Measurements from ENCODE around the gene AMER3. TPM values are rescaled to one million over a fixed set of nuclear protein-coding genes. Genes with fewer than 3 reads are reported as not detected.
A peak's percentile ranks its signal among the peaks of the same experiment; 100 is the strongest.

AMER3 gene
- total and polyA plus RNA-seq, 10 of the 15 experiments (the other 5 are each of a cell fraction or from before 2014, with no cell fraction given): not detected

DNA sequence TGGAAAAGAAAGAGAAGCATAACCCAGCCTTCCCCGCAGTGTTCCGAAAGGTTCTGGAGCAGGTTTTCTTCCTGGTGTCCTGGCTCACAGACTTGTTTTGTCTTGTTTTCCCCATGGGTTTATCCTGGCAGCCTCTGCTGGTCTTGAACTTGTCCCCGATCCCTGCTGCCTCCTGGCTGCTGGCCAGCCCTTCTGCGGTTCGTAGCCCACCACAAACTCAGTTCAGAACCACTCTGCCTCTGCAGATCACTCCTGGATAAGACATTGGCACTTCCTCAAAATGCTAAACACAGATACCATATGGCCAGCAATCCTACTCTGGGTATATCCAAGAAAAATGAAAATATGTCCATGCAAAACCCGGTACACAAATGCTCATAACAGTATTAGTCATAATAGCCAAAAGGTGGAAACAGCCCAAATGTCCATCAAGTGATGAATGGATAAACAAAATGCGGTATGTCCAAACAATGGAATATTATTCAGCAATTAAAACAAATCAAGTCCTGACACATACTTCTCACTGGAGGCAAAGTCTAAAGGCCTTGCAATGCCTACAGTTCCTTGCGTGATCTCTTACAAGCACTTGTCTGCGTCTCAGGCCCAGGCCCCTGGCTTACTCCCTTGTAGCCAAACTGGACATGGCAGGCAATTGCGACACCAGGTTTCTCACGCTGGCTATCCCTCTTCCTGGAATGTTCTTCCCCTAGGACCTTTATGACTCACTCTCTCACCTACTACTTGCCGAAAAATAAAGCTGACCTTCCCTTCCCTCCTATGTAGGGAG lies 53.3 kb downstream of the AMER3 start:
- Histone ChIP-seq H4K20me1 (ENCODE audit: control insufficient read depth, insufficient read depth) (no peaks in the 10 kb centered on the region), H2AFZ (ENCODE audit: control insufficient read depth, low read depth, low read length) (no peak overlapping the region), H3K27ac (ENCODE audit: control insufficient read depth, insufficient read depth) (no peak overlapping the region), H3K9ac (ENCODE audit: control insufficient read depth, insufficient read depth, low read length) (no peak overlapping the region), H3K4me2 (ENCODE audit: control insufficient read depth, insufficient read depth) (no peak overlapping the region), H3K4me3 (no peak overlapping the region), H3K36me3 (ENCODE audit: control insufficient read depth in 2 of 2, insufficient read depth in 2 of 2, low read length in 1 of 2) (no peaks in the 10 kb centered on the region), H3K4me1 (ENCODE audit: control insufficient read depth, insufficient read depth, low read length) (no peaks in the 10 kb centered on the region), H3K9me3 (replicated peaks; ENCODE audit: control insufficient read depth, insufficient read depth, low read length) (no peaks in the 10 kb centered on the region), H3K79me2 (ENCODE audit: control insufficient read depth, insufficient read depth, low read length) (no peaks in the 10 kb centered on the region), H3K27me3 (replicated peaks in 1 of 2; ENCODE audit: control insufficient read depth in 2 of 2, insufficient read depth in 2 of 2, low read length in 1 of 2) (no peaks in the 10 kb centered on the region)
- DNase-seq (ENCODE audit: low read depth, low spot score) (no peak), FAIRE-seq (no peak), ATAC-seq (no peak)
- ChIA-PET CTCF (interaction anchor here (2.1 kb wide), 1 partner anchor 16 kb away, joined by 6 read pairs; no protein-coding TSS in a partner anchor), SMC1A (ENCODE audit: uncharacterized antibody, unreplicated experiment) (interaction anchor here (4.7 kb wide), 1 partner anchor 14 kb away, joined by 20 read pairs; no protein-coding TSS in a partner anchor), POLR2A (no interaction called here), RAD21 (ENCODE audit: unreplicated experiment) (no interaction called here)
- intact Hi-C loops (cut with micrococcal nuclease; ENCODE audit: unreplicated experiment) (no loop called here), in situ Hi-C loops (cut with MboI) (no loop called here)
- peak; percentile 33; the same call in 1 of the 2 replicates for TF ChIP-seq SPI1 (IDR thresholded peaks at IDR 0.05; ENCODE audit: borderline replicate concordance, insufficient read depth, low read depth, low read length)
- TF ChIP-seq, protein P1, sequence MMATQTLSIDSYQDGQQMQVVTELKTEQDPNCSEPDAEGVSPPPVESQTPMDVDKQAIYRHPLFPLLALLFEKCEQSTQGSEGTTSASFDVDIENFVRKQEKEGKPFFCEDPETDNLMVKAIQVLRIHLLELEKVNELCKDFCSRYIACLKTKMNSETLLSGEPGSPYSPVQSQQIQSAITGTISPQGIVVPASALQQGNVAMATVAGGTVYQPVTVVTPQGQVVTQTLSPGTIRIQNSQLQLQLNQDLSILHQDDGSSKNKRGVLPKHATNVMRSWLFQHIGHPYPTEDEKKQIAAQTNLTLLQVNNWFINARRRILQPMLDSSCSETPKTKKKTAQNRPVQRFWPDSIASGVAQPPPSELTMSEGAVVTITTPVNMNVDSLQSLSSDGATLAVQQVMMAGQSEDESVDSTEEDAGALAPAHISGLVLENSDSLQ (IDR thresholded peaks at IDR 0.05): no peak
- WGBS (ENCODE audit: insufficient coverage, insufficient replicate concordance, low lambda C conversion rate, missing lambda C conversion rate): 50% methylated on average over 12 of the region's 12 CpGs
- no TSS peak for BruUV-seq (replicated peaks)

DNA sequence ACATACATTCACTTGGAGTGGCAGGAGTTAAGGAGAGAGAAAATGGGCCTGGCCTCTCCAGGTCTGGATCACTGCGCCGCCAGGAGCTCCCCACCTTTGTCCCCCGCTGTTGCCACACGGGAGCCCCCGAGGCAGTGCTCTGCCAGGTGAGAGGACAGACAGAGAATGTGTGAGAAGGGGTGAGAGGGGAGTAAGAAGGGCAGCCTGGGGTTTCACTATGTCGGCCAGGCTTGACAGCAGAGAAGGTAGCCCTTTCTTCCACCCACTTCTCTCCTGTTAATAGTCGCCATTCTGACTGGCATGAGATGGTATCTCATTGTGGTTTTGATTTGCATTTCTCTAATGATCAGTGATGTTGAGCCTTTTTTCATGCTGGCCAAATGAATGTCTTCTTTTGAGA lies 55.1 kb downstream of the AMER3 start:
- peak; percentile 82 for ATAC-seq
- Histone ChIP-seq H3K4me2 (ENCODE audit: control insufficient read depth, insufficient read depth) (no peak overlapping the region), H3K9ac (ENCODE audit: control insufficient read depth, insufficient read depth, low read length) (no peak overlapping the region), H3K4me1 (ENCODE audit: control insufficient read depth, insufficient read depth, low read length) (no peaks in the 10 kb centered on the region), H4K20me1 (ENCODE audit: control insufficient read depth, insufficient read depth) (no peaks in the 10 kb centered on the region), H3K9me3 (replicated peaks; ENCODE audit: control insufficient read depth, insufficient read depth, low read length) (no peaks in the 10 kb centered on the region), H3K4me3 (no peak overlapping the region), H3K27me3 (replicated peaks in 1 of 2; ENCODE audit: control insufficient read depth in 2 of 2, insufficient read depth in 2 of 2, low read length in 1 of 2) (no peaks in the 10 kb centered on the region), H3K36me3 (ENCODE audit: control insufficient read depth in 2 of 2, insufficient read depth in 2 of 2, low read length in 1 of 2) (no peaks in the 10 kb centered on the region; a peak in 1 of 4 replicates), H3K79me2 (ENCODE audit: control insufficient read depth, insufficient read depth, low read length) (no peaks in the 10 kb centered on the region), H3K27ac (ENCODE audit: control insufficient read depth, insufficient read depth) (no peak overlapping the region), H2AFZ (ENCODE audit: control insufficient read depth, low read depth, low read length) (no peak overlapping the region)
- in situ Hi-C loops (cut with MboI) (no loop called here), intact Hi-C loops (cut with micrococcal nuclease; ENCODE audit: unreplicated experiment) (no loop called here)
- 13% methylated on average over 7 of the region's 7 CpGs for WGBS (ENCODE audit: insufficient coverage, insufficient replicate concordance, low lambda C conversion rate, missing lambda C conversion rate)
- ChIA-PET POLR2A (no interaction called here), CTCF (interaction anchor here (2.1 to 2.3 kb wide), 2 partner anchors 14 to 64 kb away, joined by 6 to 10 read pairs; no protein-coding TSS in a partner anchor), SMC1A (ENCODE audit: uncharacterized antibody, unreplicated experiment) (interaction anchor here (4.7 kb wide), 1 partner anchor 12 kb away, joined by 20 read pairs; no protein-coding TSS in a partner anchor), RAD21 (ENCODE audit: unreplicated experiment) (interaction anchor here (1.4 kb wide), 1 partner anchor 14 kb away, joined by 3 read pairs; no protein-coding TSS in a partner anchor)
- BruUV-seq (replicated peaks): no TSS peak
- TF ChIP-seq MTA2 (IDR thresholded peaks at IDR 0.05; ENCODE audit: low read depth): peak; percentile 29; the same call in 1 of the 2 replicates
- TF ChIP-seq IKZF1 (conservative IDR thresholded peaks at IDR 0.05): no peak
- no peak for DNase-seq (ENCODE audit: low read depth, low spot score)
- FAIRE-seq: no peak
